ENCODE results near the gene TLL2. TPM values are rescaled to one million over a fixed set of nuclear protein-coding genes. Genes with fewer than 3 reads are reported as not detected.

Gene TLL2
- total RNA-seq, 1 donor from 2014 or later, result 10.8 TPM

- intact Hi-C loops (cut with DNase I), result no loop called here
- ATAC-seq, result no peak
- DNase-seq (ENCODE audit: missing footprints), result no peak
Measured at GRCh38 chr10:96441987-96442643, 71.6 kb downstream of the TLL2 start.

- DNase-seq (ENCODE audit: missing footprints), result no peak
- ATAC-seq, result no peak
- intact Hi-C loops (cut with DNase I), result no loop called here
Measured at GRCh38 chr10:96441322-96441885, 72.3 kb downstream of the TLL2 start.

GRCh38 chr10:96440361-96441292 lies 73.1 kb downstream of the TLL2 start:
- DNase-seq (ENCODE audit: missing footprints) (no peak), ATAC-seq (peak; percentile 74)
- intact Hi-C loops (cut with DNase I), result no loop called here

GRCh38 chr10:96439725-96440124 lies 74.0 kb downstream of the TLL2 start:
- intact Hi-C loops (cut with DNase I), result no loop called here
- ATAC-seq, result peak; percentile 82
- DNase-seq (ENCODE audit: missing footprints), result no peak

GRCh38 chr10:96436035-96436434 lies 77.7 kb downstream of the TLL2 start:
- intact Hi-C loops (cut with DNase I), result no loop called here
- no peak for ATAC-seq
- DNase-seq (ENCODE audit: missing footprints), result no peak

GRCh38 chr10:96431211-96431970 lies 82.3 kb downstream of the TLL2 start:
- intact Hi-C loops (cut with DNase I), result no loop called here
- DNase-seq (ENCODE audit: missing footprints), result no peak
- ATAC-seq, result peak; percentile 31

GRCh38 chr10:96427291-96427690 lies 86.4 kb downstream of the TLL2 start:
- intact Hi-C loops (cut with DNase I), result no loop called here
- no peak for DNase-seq (ENCODE audit: missing footprints)
- no peak for ATAC-seq

GRCh38 chr10:96422525-96422924 lies 91.2 kb downstream of the TLL2 start:
- ATAC-seq, result no peak
- intact Hi-C loops (cut with DNase I), result no loop called here
- no peak for DNase-seq (ENCODE audit: missing footprints)

GRCh38 chr10:96421995-96422394 lies 91.7 kb downstream of the TLL2 start:
- ATAC-seq (peak; percentile 36), DNase-seq (ENCODE audit: missing footprints) (no peak)
- intact Hi-C loops (cut with DNase I), result no loop called here

GRCh38 chr10:96420228-96421009 lies 93.3 kb downstream of the TLL2 start:
- DNase-seq (ENCODE audit: missing footprints) (no peak), ATAC-seq (no peak)
- intact Hi-C loops (cut with DNase I), result no loop called here

GRCh38 chr10:96419351-96419750 lies 94.4 kb downstream of the TLL2 start:
- no peak for DNase-seq (ENCODE audit: missing footprints)
- no peak for ATAC-seq
- intact Hi-C loops (cut with DNase I), result no loop called here

GRCh38 chr10:96418582-96418981 lies 95.1 kb downstream of the TLL2 start:
- intact Hi-C loops (cut with DNase I), result no loop called here
- ATAC-seq (no peak), DNase-seq (ENCODE audit: missing footprints) (no peak)

- intact Hi-C loops (cut with DNase I), result no loop called here
- ATAC-seq (peak; percentile 15), DNase-seq (ENCODE audit: missing footprints) (no peak)
Measured at GRCh38 chr10:96417441-96417840, 96.3 kb downstream of the TLL2 start.

GRCh38 chr10:96416643-96417042 lies 97.1 kb downstream of the TLL2 start:
- intact Hi-C loops (cut with DNase I), result no loop called here

GRCh38 chr10:96415891-96416554 lies 97.7 kb downstream of the TLL2 start:
- DNase-seq (ENCODE audit: missing footprints) (no peak), ATAC-seq (no peak)
- intact Hi-C loops (cut with DNase I), result no loop called here

More at GRCh38 chr10:96416643-96417042, 97.1 kb downstream of the TLL2 start:
- peak; percentile 85 for ATAC-seq
- peak; percentile 82 for DNase-seq (ENCODE audit: missing footprints)

GRCh38 chr10:96415150-96415890 lies 98.4 kb downstream of the TLL2 start:
- no peak for ATAC-seq
- intact Hi-C loops (cut with DNase I), result no loop called here
- DNase-seq (ENCODE audit: missing footprints), result no peak

- intact Hi-C loops (cut with DNase I), result no loop called here
- ATAC-seq, result no peak
- DNase-seq (ENCODE audit: missing footprints), result no peak
Measured at GRCh38 chr10:96414303-96414702, 99.4 kb downstream of the TLL2 start.
